ENCODE results near the gene PRKAB1. TPM values are rescaled to one million over a fixed set of nuclear protein-coding genes. Genes with fewer than 3 reads are reported as not detected.

PRKAB1 gene
- total RNA-seq, 4 donors from 2014 or later: 12.2 to 25.9 (median 20.5) TPM

DNA sequence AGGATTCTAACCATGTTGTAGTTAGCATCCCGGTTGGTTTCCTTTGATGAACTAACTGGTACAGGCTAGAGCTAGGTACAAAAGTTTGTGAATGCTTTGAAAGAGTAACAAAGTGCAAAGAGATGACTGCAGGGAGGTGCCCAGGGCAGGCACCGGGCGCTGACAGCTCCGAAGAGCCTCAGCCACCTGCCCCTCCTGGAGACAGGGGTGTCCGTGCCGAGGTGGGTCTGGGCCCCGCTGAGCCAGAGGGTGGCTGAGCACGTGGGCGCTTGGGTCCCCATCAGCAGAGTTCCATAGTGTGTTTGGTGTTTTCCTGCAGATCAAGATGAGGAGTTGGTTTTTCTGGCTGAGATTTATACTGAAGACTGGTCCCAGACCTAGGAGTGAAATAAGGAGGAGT, 19.9 kb downstream of the PRKAB1 start:
- TF ChIP-seq, protein P1, sequence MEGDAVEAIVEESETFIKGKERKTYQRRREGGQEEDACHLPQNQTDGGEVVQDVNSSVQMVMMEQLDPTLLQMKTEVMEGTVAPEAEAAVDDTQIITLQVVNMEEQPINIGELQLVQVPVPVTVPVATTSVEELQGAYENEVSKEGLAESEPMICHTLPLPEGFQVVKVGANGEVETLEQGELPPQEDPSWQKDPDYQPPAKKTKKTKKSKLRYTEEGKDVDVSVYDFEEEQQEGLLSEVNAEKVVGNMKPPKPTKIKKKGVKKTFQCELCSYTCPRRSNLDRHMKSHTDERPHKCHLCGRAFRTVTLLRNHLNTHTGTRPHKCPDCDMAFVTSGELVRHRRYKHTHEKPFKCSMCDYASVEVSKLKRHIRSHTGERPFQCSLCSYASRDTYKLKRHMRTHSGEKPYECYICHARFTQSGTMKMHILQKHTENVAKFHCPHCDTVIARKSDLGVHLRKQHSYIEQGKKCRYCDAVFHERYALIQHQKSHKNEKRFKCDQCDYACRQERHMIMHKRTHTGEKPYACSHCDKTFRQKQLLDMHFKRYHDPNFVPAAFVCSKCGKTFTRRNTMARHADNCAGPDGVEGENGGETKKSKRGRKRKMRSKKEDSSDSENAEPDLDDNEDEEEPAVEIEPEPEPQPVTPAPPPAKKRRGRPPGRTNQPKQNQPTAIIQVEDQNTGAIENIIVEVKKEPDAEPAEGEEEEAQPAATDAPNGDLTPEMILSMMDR (IDR thresholded peaks at IDR 0.05): no peak
- DNase-seq (ENCODE audit: low spot score) (no peak), ATAC-seq (ENCODE audit: low FRiP score) (no peak)

DNA sequence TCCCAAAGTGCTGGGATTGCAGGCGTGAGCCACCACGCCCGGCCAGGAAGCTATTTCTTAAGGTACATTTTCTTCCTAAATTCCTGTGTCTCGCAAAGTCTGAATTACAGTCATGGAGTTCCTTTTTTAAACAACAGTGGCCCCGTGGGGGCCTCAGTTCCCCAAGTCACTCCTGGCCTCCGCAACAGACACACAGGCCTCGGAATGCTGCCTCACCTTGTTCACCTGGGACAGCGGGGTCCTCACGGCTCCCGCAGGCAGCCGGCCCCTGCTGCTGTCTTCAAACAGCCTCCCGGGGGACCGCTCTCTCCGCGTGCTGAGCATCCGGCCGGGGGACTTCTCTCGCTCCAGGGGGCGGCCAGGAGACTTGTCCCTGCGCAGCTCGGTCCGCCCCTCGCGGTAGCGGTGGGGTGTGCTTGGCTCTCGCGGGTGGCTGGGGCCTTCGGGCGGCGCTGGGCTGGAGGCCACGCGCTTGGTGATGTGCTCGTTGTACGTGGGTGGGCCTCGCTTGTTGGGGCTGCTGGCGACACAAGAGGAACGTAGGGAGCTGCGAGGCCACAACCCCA, 22.1 kb downstream of the PRKAB1 start:
- ATAC-seq (ENCODE audit: low FRiP score) (no peak), DNase-seq (ENCODE audit: low spot score) (no peak)
- TF ChIP-seq, protein P1 (IDR thresholded peaks at IDR 0.05): no peak

DNA sequence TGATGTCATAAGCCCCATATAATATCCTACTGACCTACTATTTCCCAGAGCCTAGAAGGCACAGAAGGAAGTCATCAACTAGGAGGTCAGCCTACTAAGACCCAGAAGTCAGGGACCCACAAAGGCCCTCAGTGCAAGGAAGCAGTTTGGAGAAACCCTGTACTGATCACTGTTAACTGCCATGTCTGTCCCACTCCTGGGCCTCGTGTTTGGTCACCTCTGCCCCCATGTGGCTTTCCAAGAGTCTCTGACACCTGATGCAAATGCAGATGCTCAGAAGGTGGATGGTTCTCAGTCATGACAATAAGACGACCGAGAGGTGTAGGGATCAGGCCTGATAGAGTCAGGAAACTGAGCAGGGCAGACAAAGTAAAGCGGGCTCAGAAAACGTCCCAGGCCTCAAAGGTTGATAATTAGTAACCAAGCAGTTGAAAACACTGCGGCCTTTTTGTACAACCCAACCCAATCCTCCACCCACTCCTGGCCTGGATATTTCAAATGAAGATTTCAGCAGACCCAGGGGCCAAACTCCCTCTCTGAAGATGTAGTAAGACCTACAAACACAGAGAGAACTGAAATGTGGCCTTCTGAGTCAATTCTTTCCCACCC, 23.4 kb downstream of the PRKAB1 start:
- no peak for DNase-seq (ENCODE audit: low spot score)
- no peak for ATAC-seq (ENCODE audit: low FRiP score)
- TF ChIP-seq, protein P1 (IDR thresholded peaks at IDR 0.05): no peak

DNA sequence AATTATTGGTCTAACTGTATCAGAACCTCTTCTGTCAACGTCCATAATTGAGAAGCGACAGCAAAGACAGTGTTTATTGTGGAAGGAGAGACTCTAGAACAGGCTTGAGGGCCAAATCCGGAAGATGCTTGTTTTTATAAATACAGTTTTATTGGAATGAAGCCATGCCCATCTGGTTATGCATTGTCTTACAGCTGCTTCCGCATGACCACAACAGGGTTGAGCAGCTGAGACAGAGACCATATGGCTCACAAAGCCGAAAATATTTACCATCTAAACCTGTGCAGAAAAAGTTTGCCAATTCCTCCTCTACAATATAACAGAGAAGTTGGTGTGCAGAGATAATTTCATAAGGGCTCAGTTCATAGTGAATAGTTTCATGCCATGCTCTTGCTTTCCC, 24.5 kb downstream of the PRKAB1 start:
- DNase-seq (ENCODE audit: low spot score) (no peak), ATAC-seq (ENCODE audit: low FRiP score) (no peak)
- TF ChIP-seq, protein P1 (IDR thresholded peaks at IDR 0.05): no peak

DNA sequence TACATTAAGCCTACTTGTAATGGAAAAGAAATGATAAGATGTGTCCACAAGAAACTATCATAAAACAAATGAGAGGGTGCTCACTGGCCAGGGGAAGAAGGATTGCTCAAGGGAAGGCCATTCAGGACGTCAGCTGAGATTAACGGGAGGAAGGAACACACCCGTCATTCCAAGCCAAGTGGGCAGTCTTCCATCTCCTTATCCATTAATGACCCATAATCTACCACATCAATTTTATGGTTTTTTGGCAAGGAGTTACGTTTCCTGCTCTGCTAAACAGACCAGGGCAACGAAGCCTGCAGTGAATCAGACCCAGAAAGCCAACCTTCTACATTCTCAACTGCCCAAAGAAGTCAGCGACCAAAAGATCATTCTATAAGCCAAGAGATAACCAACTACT, 25.1 kb downstream of the PRKAB1 start:
- ATAC-seq (ENCODE audit: low FRiP score) (peak; percentile 89), DNase-seq (ENCODE audit: low spot score) (no peak)
- TF ChIP-seq, protein P1 (IDR thresholded peaks at IDR 0.05): no peak

DNA sequence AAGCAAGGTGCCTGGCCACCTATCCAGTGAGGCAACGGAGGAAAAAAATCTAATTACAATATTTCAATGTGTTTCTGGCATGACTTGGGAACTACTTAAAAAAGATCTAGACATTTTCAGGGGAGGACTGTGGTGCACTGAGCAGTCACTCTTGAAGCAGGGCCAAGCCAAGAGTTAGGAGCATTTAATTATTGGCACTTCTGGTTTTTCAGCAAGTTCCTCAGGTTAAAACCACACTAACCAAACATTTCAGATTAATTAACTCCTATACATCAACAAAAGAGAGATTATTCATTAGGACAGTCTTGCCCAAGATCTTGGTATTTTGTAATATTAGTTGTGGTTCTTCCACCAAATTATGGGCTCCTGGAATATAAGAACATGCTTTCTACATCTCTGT, 25.6 kb downstream of the PRKAB1 start:
- ATAC-seq (ENCODE audit: low FRiP score) (no peak), DNase-seq (ENCODE audit: low spot score) (no peak)
- TF ChIP-seq, protein P1 (IDR thresholded peaks at IDR 0.05): no peak

DNA sequence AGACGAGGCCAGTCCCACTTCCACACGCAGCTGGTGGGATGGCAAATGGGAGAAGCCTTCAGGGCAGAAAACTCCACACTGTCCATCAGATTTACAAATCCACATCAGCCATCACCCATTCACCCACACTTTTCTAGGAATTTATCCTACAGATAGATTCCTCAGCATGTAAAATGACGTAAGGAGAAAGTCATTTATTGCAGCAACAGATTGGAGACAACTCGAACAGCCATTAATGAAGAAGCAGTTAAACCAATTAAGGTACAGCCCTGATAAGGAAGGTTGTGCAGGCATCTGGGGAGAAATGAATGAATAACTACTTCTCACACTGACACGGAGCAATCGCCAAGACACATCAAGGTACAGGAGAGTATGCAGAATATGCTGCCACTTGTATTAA, 26.2 kb downstream of the PRKAB1 start:
- ATAC-seq (ENCODE audit: low FRiP score) (no peak), DNase-seq (ENCODE audit: low spot score) (no peak)
- TF ChIP-seq, protein P1 (IDR thresholded peaks at IDR 0.05): no peak

All from omental fat pad (tissue), 4 donors.